DND-41 (cell line): ENCODE measurements around the gene LRRC47.
"Not testable (repeated sequence)": the region's sequence is repeated elsewhere in the genome, so short reads cannot be mapped to it uniquely, and the experiment has no call there.

ENCODE experiments used
- ATAC-seq: fragments of 200-7000 bp; cut with Tn5 transposase; 3 replicates; pipeline ENCODE4 v1.9.1; 2021; ENCODE audit warnings: low read depth; ENCODE audit not compliant: insufficient read depth
- DNase-seq: peaks from one replicate; pipeline ENCODE4 v3.0.0-alpha.2; 2020
- H2AFZ ChIP-seq: 2 replicates; pipeline ENCODE4 v1.6.0; 2012; ENCODE audit warnings: low read depth, low read length
- H3K27ac ChIP-seq: 2 replicates; pipeline ENCODE4 v1.5.1; 2012; ENCODE audit warnings: low read length, inconsistent platforms
- H3K27me3 ChIP-seq: fragments of 200-600 bp; sonication (generic); 2 replicates; pipeline ENCODE4 v1.6.0; 2012; ENCODE audit warnings: low read length, mild to moderate bottlenecking, inconsistent platforms; ENCODE audit not compliant: insufficient read depth, poor library complexity
- H3K36me3 ChIP-seq: 2 replicates; pipeline ENCODE4 v1.5.1; 2012; ENCODE audit warnings: low read length, inconsistent platforms; ENCODE audit not compliant: insufficient read depth
- H3K4me1 ChIP-seq: 2 replicates; pipeline ENCODE4 v1.5.1; 2012; ENCODE audit warnings: mild to moderate bottlenecking, low read length; ENCODE audit not compliant: insufficient read depth
- H3K4me2 ChIP-seq: 2 replicates; pipeline ENCODE4 v1.6.0; 2012; ENCODE audit warnings: mild to moderate bottlenecking, moderate library complexity, low read length, inconsistent platforms; ENCODE audit not compliant: insufficient read depth
- H3K4me3 ChIP-seq, 2 experiments: fragments of 200-600 bp in 1 of 2; shearing (Covaris generic) in 1 of 2; 2 replicates each; pipeline ENCODE4 v1.5.1; 2012 to 2016; ENCODE audit warnings: inconsistent platforms in 2 of 2, low read length in 2 of 2, mild to moderate bottlenecking in 2 of 2, low read depth in 1 of 2, moderate library complexity in 1 of 2
- H3K79me2 ChIP-seq: 2 replicates; pipeline ENCODE4 v1.6.0; 2012; ENCODE audit warnings: low read length, inconsistent platforms; ENCODE audit not compliant: insufficient read depth
- H3K9ac ChIP-seq: 2 replicates; pipeline ENCODE4 v1.6.0; 2012; ENCODE audit warnings: low read depth, mild to moderate bottlenecking, inconsistent platforms, low read length, moderate library complexity
- H3K9me3 ChIP-seq: 2 replicates; pipeline ENCODE4 v1.5.1; 2012; ENCODE audit warnings: low read length, moderate library complexity, mild to moderate bottlenecking, inconsistent platforms; ENCODE audit not compliant: insufficient read depth, severe bottlenecking
- H4K20me1 ChIP-seq: 2 replicates; pipeline ENCODE4 v1.6.0; 2012; ENCODE audit warnings: low read length; ENCODE audit not compliant: insufficient read depth
- CTCF ChIP-seq: IDR thresholded peaks from 2 replicates; pipeline ENCODE4 v1.5.1; 2012; ENCODE audit warnings: borderline replicate concordance, low read length, moderate library complexity, mild to moderate bottlenecking; ENCODE audit not compliant: poor library complexity, severe bottlenecking; ENCODE audit errors: extremely low read depth
- EZH2 ChIP-seq: IDR thresholded peaks from 3 replicates; pipeline ENCODE4 v1.6.1; 2012; ENCODE audit warnings: borderline replicate concordance, low read depth, mild to moderate bottlenecking, moderate library complexity, low read length, inconsistent platforms; ENCODE audit not compliant: severe bottlenecking

Gene LRRC47

GRCh38 chr1:3809680-3810079 is 13.4 kb upstream of the LRRC47 start:
- 0 out of 2 replicates have a peak, but pooled peaks cover 7% of the 10 kb centered on the region for H3K36me3 ChIP-seq
- no peak overlapping the region for H3K27ac ChIP-seq
- H3K4me1 ChIP-seq: no peaks in the 10 kb centered on the region
- H3K9ac ChIP-seq: no peak overlapping the region
- DNase-seq (no peak), ATAC-seq (no peak)
- H3K4me3 ChIP-seq: no peak overlapping the region
- no peaks in the 10 kb centered on the region for H4K20me1 ChIP-seq
- TF ChIP-seq CTCF (no peak), EZH2 (no peak)
- H3K9me3 ChIP-seq: peaks cover 7% of the 10 kb centered on the region
- H3K27me3 ChIP-seq: no peaks in the 10 kb centered on the region
- H3K4me2 ChIP-seq: no peak overlapping the region
- H3K79me2 ChIP-seq: no peaks in the 10 kb centered on the region
- H2AFZ ChIP-seq: no peak overlapping the region

- Histone ChIP-seq H2AFZ (no peak overlapping the region), H3K4me3 (no peak overlapping the region), H3K36me3 (no peaks in the 10 kb centered on the region), H3K27ac (no peak overlapping the region), H3K4me1 (no peaks in the 10 kb centered on the region), H3K79me2 (no peaks in the 10 kb centered on the region), H4K20me1 (no peaks in the 10 kb centered on the region), H3K4me2 (no peak overlapping the region), H3K27me3 (no peaks in the 10 kb centered on the region), H3K9ac (no peak overlapping the region), H3K9me3 (peaks cover 7% of the 10 kb centered on the region)
- ATAC-seq (no peak), DNase-seq (no peak)
- no peak for TF ChIP-seq CTCF
- TF ChIP-seq EZH2: no peak
These were observed 11.5 kb upstream of the LRRC47 start for GRCh38 chr1:3807769-3808168.

- Histone ChIP-seq H3K27ac (no peak overlapping the region), H3K9me3 (peaks cover 7% of the 10 kb centered on the region), H3K4me2 (no peak overlapping the region), H3K27me3 (no peaks in the 10 kb centered on the region), H4K20me1 (no peaks in the 10 kb centered on the region), H3K79me2 (no peaks in the 10 kb centered on the region), H3K36me3 (no peaks in the 10 kb centered on the region), H3K9ac (no peak overlapping the region), H2AFZ (no peak overlapping the region), H3K4me3 (no peak overlapping the region), H3K4me1 (no peaks in the 10 kb centered on the region)
- DNase-seq (no peak), ATAC-seq (no peak)
- no peak for TF ChIP-seq EZH2
- TF ChIP-seq CTCF: no peak
These were observed 8.7 kb upstream of the LRRC47 start for GRCh38 chr1:3805038-3805437.

- not testable (repeated sequence) for H2AFZ ChIP-seq, ATAC-seq, H3K36me3 ChIP-seq
These were observed 8.3 kb upstream of the LRRC47 start for GRCh38 chr1:3804627-3804944.

More at GRCh38 chr1:3804627-3804944, 8.3 kb upstream of the LRRC47 start:
- not testable (repeated sequence) for H3K27me3 ChIP-seq, H3K9ac ChIP-seq, H3K4me2 ChIP-seq, DNase-seq, H3K4me1 ChIP-seq, H3K27ac ChIP-seq, H3K79me2 ChIP-seq, H3K9me3 ChIP-seq, H4K20me1 ChIP-seq, H3K4me3 ChIP-seq
